Measurements from ENCODE around the gene NPIPB8. TPM values are rescaled to one million over a fixed set of nuclear protein-coding genes. Genes with fewer than 3 reads are reported as not detected.
"Not testable (repeated sequence)": the region's sequence is repeated elsewhere in the genome, so short reads cannot be mapped to it uniquely, and the experiment has no call there.

Gene NPIPB8
- total and polyA plus RNA-seq, 9 donors, result 0.28 to 2.7 (median 0.93) TPM; not detected in 4

- peak overlapping the region; percentile 38 for H3K4me3 ChIP-seq
- no peaks in the 10 kb centered on the region for H3K36me3 ChIP-seq
- intact Hi-C loops (cut with DNase I), result no loop called here
- H3K27me3 ChIP-seq, result no peaks in the 10 kb centered on the region
- peaks cover 2% of the 10 kb centered on the region for H3K4me1 ChIP-seq (ENCODE audit: insufficient read depth)
- TF ChIP-seq, protein P1, sequence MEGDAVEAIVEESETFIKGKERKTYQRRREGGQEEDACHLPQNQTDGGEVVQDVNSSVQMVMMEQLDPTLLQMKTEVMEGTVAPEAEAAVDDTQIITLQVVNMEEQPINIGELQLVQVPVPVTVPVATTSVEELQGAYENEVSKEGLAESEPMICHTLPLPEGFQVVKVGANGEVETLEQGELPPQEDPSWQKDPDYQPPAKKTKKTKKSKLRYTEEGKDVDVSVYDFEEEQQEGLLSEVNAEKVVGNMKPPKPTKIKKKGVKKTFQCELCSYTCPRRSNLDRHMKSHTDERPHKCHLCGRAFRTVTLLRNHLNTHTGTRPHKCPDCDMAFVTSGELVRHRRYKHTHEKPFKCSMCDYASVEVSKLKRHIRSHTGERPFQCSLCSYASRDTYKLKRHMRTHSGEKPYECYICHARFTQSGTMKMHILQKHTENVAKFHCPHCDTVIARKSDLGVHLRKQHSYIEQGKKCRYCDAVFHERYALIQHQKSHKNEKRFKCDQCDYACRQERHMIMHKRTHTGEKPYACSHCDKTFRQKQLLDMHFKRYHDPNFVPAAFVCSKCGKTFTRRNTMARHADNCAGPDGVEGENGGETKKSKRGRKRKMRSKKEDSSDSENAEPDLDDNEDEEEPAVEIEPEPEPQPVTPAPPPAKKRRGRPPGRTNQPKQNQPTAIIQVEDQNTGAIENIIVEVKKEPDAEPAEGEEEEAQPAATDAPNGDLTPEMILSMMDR (IDR thresholded peaks at IDR 0.05), result no peak
- no peak for TF ChIP-seq EP300 (IDR thresholded peaks at IDR 0.05)
- TF ChIP-seq POLR2A (IDR thresholded peaks at IDR 0.05), result no peak
- peak overlapping the region in 1 of 2 donors; percentile 53 for H3K27ac ChIP-seq
- no peaks in the 10 kb centered on the region for H3K9me3 ChIP-seq
- 0 to 4% (median 3%) methylated on average over 19 to 68 of the region's 68 CpGs for WGBS, 3 donors
- peak in 2 of 5 donors; percentile 54 to 60 for DNase-seq
Measured at GRCh38 chr16:28623172-28623711, 14.6 kb upstream of the NPIPB8 start.

- not testable (repeated sequence) for H3K36me3 ChIP-seq, H3K27ac ChIP-seq
Measured at GRCh38 chr16:28630905-28631304, 7.0 kb upstream of the NPIPB8 start.

DNA sequence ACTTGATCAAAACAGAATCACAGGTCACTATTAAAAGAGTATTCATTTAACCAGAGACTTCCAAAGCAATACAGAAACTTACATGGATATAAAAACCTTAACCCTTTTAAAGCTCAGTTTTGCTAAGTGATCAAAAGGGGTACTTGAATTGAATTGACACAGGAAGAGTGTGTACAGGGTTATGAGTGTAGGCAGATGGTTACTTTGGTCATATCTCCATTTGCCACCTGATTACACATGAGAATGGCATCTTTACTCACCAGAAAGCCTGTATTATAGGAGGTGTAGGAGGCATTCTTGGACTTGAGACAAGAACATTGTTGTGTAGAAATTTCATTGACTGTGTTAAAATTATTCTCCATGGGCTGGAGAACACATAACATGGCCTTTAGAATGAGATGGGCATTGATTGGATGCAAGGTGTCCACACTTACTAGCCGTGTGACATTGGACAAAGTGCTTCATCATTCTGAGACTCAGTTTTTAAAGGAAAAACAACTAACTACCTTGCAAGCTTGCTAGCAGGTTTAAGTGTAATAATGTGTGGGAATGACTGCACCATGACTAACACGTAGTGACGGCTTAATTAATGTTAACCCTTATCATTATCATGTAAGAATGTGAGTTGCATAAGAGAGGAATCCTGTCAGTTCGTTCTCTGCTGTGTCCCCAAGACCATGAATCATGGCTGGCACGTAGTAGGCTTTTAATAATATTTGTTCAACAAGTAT, 1.6 kb upstream of the NPIPB8 start:
- H3K4me1 ChIP-seq (ENCODE audit: insufficient read depth); H3K4me3 ChIP-seq; H3K36me3 ChIP-seq; intact Hi-C loops (cut with DNase I); H3K9me3 ChIP-seq; H3K27me3 ChIP-seq; H3K27ac ChIP-seq; DNase-seq: not testable (repeated sequence)
- 17 to 35% (median 26%) methylated on average over 5 of the region's 5 CpGs for WGBS, 3 donors

More at GRCh38 chr16:28630905-28631304, 7.0 kb upstream of the NPIPB8 start:
- H3K4me1 ChIP-seq (ENCODE audit: insufficient read depth); H3K4me3 ChIP-seq; H3K27me3 ChIP-seq; intact Hi-C loops (cut with DNase I); DNase-seq; H3K9me3 ChIP-seq: not testable (repeated sequence)
- 72 to 79% (median 74%) methylated on average over 4 to 5 of the region's 5 CpGs for WGBS, 3 donors

DNA sequence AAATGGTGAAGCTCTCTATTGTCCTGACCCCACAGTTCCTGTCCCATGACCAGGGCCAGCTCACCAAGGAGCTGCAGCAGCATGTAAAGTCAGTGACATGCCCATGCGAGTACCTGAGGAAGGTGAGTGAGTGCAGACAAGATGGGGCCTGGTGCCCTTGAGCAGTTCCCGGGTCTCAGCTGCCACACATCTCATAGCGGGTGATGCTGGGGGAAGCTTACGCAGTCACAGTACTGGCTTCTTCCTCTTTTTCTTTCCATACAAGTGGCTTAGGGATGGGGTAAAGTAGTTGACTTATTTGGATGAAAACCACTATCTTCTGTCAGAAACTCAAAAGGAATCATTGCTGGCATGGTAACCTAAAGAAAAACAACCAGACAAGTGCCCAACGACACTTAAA, 494 bp downstream of the NPIPB8 start:
- DNase-seq; H3K4me3 ChIP-seq; H3K27ac ChIP-seq; H3K4me1 ChIP-seq (ENCODE audit: insufficient read depth); H3K27me3 ChIP-seq; H3K36me3 ChIP-seq; intact Hi-C loops (cut with DNase I); H3K9me3 ChIP-seq: not testable (repeated sequence)
- WGBS, 3 donors, result 53 to 92% (median 78%) methylated on average over 2 to 4 of the region's 5 CpGs

GRCh38 chr16:28639959-28640358, 2.1 kb downstream of the NPIPB8 start:
- intact Hi-C loops (cut with DNase I); H3K4me1 ChIP-seq (ENCODE audit: insufficient read depth); H3K36me3 ChIP-seq; H3K27ac ChIP-seq; H3K4me3 ChIP-seq; H3K9me3 ChIP-seq; H3K27me3 ChIP-seq; DNase-seq: not testable (repeated sequence)
- WGBS, 3 donors, result 61 to 74% (median 72%) methylated on average over 2 of the region's 2 CpGs

DNA sequence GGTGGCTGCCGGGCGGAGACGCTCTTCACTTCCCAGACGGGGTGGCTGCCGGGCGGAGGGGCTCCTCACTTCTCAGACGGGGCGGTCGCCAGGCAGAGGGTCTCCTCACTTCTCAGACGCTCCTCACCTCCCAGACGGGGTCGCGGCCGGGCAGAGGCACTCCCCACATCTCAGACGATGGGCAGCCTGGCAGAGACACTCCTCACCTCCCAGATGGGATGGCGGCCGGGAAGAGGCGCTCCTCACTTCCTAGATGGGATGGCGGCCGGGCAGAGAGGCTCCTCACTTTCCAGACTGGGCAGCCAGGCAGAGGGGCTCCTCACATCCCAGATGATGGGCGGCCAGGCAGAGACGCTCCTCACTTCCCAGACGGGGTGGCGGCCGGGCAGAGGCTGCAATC, 28.4 kb downstream of the NPIPB8 start:
- WGBS, 3 donors, result 86 to 90% (median 90%) methylated on average over 10 to 11 of the region's 25 CpGs
- H3K36me3 ChIP-seq; H3K27ac ChIP-seq; H3K9me3 ChIP-seq; H3K27me3 ChIP-seq; intact Hi-C loops (cut with DNase I); H3K4me3 ChIP-seq; DNase-seq; H3K4me1 ChIP-seq (ENCODE audit: insufficient read depth): not testable (repeated sequence)

- H3K9me3 ChIP-seq; H3K4me1 ChIP-seq (ENCODE audit: insufficient read depth); H3K36me3 ChIP-seq; H3K27me3 ChIP-seq; intact Hi-C loops (cut with DNase I); H3K27ac ChIP-seq; H3K4me3 ChIP-seq; DNase-seq: not testable (repeated sequence)
- WGBS, 3 donors, result no CpG with 5 or more reads among the region's 7 CpGs
Measured at GRCh38 chr16:28667480-28667879, 29.6 kb downstream of the NPIPB8 start.

DNA sequence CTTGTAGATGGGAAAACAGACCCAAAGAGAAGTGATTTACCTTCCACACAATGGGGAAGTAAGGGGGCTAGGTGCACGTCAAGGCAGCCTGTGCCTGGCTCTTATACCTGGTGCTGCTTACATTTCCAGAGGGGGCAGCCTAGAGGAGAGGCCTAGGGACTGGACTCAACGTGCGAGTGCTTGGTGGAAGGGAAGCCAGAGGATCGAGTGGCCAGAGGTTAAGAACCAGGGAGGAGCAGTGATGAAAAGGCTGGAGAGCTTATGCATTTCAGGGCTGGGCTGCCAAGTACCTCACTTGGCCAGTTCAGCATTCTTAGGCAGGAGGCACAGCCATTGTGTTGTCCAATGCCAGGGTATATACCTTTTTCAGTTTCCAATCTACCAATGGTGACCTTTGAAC, 30.3 kb downstream of the NPIPB8 start:
- intact Hi-C loops (cut with DNase I); H3K9me3 ChIP-seq; DNase-seq; H3K4me1 ChIP-seq (ENCODE audit: insufficient read depth); H3K4me3 ChIP-seq; H3K36me3 ChIP-seq; H3K27me3 ChIP-seq; H3K27ac ChIP-seq: not testable (repeated sequence)
- no CpG with 5 or more reads among the region's 4 CpGs for WGBS, 3 donors

- H3K27ac ChIP-seq; DNase-seq; H3K9me3 ChIP-seq; H3K4me3 ChIP-seq; H3K4me1 ChIP-seq (ENCODE audit: insufficient read depth); intact Hi-C loops (cut with DNase I); H3K36me3 ChIP-seq; H3K27me3 ChIP-seq: not testable (repeated sequence)
- 54% methylated on average over 1 of the region's 10 CpGs; no CpG with 5 or more reads in 2 of the 3 donors for WGBS, 3 donors
Measured at GRCh38 chr16:28688327-28688952, 50.6 kb downstream of the NPIPB8 start.

GRCh38 chr16:28689425-28689824, 51.6 kb downstream of the NPIPB8 start:
- H3K36me3 ChIP-seq; H3K4me3 ChIP-seq; H3K27me3 ChIP-seq; intact Hi-C loops (cut with DNase I); DNase-seq; H3K4me1 ChIP-seq (ENCODE audit: insufficient read depth); H3K9me3 ChIP-seq; H3K27ac ChIP-seq: not testable (repeated sequence)
- WGBS, 3 donors, result 56% methylated on average over 3 of the region's 13 CpGs; no CpG with 5 or more reads in 2 of the 3 donors

Data from ovary (tissue), 9 donors.